NCI-H748 (cell line): Measurements from ENCODE around the gene RAB4A.
"Not testable (repeated sequence)": the region's sequence is repeated elsewhere in the genome, so short reads cannot be mapped to it uniquely, and the experiment has no call there.

Source experiments
- DNase-seq: peaks from one replicate; lab custom pipeline; 2025; ENCODE audit not compliant: unreplicated experiment; lab: John Stamatoyannopoulos, UW

Gene RAB4A

DNA sequence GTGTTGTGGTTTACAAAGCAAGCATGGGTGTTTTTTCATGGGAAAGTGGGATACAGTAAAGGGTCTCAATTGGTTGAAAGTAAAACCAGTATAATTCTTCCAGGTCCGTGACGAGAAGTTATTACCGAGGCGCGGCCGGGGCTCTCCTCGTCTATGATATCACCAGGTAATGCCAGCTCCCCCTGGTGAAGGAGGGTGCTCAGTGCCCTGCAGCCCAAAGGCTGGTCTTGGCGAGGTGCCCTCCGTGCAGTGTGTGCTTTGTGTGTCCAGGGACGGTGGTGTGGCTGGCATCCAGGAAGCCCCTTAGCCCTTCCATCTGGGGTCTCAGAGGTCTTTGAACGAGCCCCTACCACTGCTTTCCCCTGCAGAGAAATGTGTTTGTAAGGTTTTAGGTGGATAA, 24.8 kb downstream of the RAB4A start:
- no peak for DNase-seq

DNA sequence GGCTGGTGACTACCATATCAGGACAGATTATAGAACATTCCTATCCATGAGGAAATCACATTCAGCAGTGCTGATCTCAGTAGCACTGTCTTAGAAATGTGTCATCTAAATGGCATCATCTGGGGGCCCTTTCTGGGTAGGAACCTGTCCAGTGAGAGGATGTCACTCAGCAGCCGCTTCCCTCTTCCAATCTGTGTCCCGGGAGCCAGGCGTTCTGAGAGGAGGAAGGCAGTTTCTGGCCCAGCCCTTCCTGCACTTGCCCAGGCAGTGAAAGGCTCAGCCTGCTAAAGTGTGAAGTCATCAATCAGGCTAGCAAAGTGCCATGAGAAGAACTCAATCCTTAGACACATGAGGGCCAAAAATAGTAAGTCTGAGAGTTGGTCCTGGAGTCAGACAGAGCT, 25.6 kb downstream of the RAB4A start:
- DNase-seq = no peak

DNA sequence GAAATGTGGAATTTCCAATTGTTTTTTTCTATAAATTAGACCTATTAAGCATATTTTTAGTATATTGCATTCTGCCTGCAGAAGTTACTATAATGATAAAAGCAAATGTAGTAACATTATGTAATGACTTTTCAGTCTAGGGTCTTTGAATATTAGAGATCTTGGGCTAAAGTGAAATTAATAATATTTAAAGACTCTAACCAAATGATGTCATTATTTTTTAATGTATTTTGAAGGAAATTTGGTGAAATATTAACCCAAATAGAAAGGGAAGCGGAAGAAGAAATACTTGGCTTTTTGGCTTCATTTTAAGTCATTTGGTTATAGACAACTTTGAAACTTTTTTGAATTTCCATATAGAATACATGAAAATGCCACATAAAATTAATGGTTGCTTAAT, 26.8 kb downstream of the RAB4A start:
- no peak for DNase-seq

DNA sequence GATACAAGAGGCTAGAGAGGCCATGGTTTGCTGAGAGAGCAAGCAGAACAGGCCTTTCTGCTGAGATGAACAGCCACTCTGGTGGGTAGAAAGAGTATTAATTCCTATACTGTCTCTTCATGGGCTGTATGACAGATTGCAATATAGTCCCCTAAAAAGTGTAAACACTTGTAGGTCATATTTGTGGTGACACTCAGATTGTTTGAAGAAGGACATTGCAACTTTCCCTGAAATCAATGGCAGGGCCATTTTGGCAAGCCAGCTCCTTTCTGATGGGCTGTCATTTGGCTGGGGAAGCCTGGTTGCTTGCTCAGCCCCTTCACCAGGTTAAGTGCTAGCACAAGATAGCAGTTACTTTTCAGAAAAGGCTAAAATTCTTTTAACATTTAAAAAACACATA, 27.5 kb downstream of the RAB4A start:
- no peak for DNase-seq

DNA sequence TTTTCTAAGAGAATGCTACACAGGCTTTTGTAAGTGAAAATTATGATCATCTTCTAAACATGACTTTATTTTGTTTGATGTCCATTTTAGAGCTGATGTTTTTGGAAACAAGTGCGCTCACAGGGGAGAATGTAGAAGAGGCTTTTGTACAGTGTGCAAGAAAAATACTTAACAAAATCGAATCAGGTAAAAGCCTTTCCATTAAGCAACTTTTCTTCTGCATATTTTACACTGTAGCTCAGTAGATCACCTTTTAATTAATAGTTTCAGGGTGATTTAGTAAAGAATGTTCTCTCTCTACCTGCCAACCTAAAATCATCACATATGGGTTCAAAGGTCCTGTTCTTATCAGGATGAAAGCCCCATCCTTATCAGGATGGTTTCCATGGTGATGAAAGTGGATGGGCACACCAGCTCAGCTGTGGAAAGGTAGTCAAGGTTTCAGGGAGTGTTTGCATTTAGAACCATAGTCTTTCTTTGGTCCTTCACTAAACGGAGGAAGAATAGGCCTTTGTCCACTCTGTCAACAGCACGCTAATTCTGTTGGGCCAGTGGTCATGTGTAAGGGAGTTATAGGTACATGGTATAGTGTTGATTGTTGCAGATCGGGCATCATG, 28.1 kb downstream of the RAB4A start:
- peak; percentile 21 for DNase-seq

DNA sequence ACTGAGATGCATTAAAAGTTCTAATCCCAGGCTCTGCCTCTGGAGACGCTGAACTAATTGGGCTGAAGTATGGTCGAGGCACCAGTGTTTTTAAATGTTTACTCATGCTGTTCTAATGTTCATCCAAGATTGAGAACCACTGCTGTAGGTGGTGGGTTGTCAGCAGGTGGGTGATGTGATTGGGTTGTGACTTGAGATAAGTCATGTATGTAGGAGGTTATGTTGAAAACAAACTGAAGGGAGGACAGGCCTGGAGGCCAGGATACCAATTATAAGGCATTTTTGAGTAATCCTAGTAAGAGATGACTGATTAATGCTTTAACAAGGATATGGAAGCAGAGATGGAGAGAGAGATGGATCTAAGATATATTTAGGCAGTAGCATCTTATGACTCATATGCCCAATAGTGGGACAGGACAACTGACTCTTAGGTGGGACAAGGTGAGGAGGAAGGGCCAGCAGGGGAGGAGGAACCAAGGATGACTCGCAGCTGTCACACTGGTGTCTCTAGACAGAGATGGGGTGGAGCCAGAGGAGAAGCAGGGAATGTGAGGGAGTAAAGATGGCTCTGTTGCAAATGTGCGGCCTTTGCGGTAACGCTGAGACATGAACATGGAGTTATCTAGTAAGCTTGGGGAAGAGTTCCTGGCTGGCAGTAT, 29.3 kb downstream of the RAB4A start:
- no peak for DNase-seq

- no peak for DNase-seq
Measured at GRCh38 chr1:229302740-229303139, 31.8 kb downstream of the RAB4A start.

- no peak for DNase-seq
Measured at GRCh38 chr1:229303855-229304254, 32.9 kb downstream of the RAB4A start.

DNA sequence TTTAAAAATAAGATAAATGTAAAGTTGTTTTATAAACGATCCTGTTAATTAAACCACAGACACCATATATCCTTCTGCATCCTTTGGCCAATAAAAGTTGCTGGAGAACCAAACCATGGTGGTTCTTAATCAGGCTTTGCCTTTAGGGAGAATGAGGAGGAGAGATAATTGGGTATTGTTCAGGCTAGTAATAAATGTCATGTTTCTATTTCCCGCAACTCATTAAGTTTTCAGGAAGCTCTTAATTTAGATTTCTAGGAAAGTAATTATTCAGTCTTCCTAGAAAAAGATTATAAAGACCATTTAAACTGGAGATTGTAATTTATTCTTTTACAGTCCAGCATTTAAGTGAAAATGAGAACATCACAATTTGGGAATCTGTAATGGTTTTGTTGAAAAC, 34.5 kb downstream of the RAB4A start:
- DNase-seq = no peak

DNA sequence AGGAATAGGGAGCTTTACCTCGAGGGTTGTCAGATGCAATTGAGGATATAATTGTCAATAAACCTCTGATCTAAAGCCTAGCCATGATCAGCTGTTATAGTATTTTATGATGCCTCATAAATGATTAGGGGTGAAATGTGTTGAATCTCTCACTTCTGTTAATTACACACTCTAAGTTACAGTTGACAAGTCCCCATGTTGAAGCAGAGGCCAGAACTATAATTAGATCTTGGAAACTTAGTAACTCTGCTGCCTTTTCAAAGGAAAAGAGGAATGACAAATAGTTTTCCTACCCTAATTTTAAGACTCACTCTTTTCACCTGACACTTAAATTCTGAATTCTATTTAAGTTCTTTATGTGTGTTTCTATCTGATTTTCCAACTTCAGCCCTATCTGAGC, 38.2 kb downstream of the RAB4A start:
- DNase-seq = no peak

- no peak for DNase-seq
Measured at GRCh38 chr1:229309684-229310083, 38.8 kb downstream of the RAB4A start.

GRCh38 chr1:229310833-229311232, 39.9 kb downstream of the RAB4A start:
- DNase-seq = no peak

DNA sequence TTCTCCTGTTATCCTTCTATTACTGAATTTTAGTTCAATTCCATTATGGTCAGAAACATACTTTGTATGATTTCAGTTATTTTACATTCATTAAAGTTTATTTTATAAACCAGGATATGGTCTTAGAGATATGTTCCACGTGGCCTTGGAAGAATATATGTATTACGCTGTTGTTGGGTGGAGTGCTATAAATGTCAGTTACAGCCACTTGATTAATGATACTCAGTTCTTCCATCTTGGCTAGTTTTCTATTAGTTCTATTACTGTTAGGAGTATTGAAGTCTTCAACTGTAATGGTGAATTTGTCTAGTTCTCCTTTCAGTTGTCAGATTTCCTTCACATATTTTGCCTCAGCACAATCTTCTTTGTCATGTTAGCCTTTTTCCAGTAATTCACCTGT, 45.3 kb downstream of the RAB4A start:
- DNase-seq = no peak

DNA sequence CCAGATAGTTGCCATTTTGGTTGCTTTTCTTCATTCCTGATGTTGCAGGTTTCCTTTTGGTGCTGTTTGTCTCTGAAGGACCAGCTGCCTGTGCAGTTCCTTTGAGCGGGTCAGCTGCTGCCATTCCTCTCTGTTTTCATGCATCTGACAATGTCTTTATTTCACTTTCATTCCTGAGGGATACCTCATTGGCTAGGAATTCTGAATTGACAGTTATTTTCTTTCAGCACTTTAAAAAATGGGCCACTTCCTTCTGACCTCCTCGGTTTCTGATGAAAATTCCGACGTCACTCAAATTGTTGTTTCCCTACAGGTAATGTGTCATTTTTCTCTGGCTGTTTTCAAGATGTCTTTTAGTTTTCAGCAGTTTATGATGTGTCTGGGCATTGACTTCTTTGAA, 47.1 kb downstream of the RAB4A start:
- DNase-seq = no peak

DNA sequence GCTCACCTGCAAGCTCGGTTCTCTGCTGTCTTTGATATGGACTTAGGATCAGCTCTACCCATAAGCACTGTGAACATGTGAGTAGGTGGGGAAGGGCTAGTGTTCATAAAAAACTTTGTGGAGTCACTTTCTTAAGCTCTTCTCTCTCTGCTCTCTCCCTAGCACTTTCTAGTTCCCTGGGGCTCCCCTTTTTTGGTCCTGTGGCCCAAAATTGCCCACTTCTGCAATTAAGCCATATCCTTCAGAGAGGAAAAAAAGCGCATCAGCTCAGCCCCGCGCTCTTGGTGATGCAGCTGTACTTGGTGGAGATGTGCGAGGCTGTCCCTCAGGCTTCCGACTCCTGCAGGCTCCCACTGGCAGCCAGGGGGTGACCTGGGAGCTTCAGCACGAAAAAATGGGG, 48.6 kb downstream of the RAB4A start:
- DNase-seq = no peak

DNA sequence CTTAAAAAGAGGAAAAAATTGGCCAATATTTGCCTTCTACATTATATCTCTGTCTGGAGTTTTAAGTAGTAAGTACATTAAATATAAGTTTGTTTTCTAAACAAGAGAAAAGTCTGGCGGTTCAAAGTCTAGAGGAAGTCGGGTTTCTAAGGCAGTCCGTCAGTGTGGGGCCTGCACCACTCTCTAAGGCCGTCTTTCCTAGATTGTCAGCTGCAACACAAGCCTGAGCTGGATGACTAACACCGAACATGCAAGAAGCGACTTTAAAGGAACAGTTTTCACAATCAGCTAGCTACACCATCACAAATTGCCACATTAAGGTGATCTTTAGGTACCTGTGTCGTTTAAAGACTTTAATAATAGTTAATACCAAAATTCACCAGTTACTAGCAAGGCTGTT, 52.3 kb downstream of the RAB4A start:
- DNase-seq = no peak

DNA sequence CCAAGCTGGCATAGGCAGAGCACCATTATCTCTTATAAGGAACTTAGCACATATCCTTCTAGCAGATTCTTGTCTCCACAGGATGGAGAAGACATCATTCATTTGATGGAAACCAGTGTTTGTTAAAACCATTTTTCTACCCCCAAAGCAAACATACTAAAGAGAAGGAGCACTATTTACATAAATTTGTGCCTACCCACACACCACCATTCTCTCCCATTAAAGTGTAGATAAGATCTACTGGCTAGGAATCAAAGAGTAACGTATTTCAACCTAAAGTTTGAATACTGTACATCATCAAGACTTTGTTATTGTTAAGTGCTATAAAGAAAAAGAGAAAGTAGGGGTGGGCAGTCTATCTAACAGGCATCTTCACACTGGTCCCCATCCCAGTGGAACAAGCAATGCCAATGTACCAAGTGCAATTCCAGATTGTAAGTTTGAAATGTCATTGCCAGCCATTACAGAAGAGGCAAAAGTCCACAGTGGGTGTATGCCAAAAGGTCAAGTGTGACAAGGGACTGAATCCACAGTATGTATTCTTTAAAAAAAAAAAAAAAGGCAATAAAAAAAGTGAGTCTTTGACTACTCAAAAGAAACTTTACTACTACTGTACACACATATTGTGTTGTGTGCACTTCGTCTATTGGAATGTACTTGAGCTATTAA, 53.1 kb downstream of the RAB4A start:
- DNase-seq = no peak

DNA sequence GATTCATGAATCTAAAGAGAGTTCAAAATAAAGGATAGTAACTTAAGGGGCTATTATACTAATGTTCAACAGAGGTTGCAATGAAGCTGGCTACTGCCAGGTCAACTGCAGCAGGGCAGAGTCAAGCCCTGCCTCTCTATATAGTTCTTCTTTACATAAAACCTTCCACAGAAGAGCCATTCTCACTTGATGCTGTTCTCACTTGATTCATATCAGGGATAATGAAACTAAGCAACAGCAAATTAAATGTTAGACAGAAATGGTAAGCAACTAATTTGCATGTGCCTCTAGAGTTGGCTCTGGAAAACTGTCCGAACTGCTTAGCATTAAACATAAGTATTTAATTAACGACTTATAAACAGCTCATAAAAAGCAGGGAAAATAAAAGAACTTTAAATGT, 54.5 kb downstream of the RAB4A start:
- no peak for DNase-seq

GRCh38 chr1:229325853-229326487, 55.1 kb downstream of the RAB4A start:
- DNase-seq = no peak

DNA sequence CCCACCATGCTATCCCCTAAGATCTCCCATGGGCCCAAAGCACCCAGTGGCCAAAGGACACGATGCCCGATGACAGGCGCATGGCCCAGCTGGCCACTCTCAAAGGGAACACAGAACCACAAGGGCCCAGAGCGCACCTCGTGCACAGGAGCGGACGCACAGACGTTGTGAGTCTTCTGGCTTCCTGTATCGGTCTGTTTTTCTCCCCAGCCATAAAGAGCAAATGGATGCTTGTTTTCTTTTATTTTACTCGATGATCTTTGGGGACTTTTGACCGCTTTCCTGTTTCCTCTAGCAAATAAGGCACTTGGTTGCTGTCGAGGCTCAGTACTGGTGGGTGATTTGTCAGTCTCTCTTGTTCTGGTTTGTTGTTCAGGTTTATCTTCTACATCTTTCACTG, 55.7 kb downstream of the RAB4A start:
- DNase-seq = no peak

DNA sequence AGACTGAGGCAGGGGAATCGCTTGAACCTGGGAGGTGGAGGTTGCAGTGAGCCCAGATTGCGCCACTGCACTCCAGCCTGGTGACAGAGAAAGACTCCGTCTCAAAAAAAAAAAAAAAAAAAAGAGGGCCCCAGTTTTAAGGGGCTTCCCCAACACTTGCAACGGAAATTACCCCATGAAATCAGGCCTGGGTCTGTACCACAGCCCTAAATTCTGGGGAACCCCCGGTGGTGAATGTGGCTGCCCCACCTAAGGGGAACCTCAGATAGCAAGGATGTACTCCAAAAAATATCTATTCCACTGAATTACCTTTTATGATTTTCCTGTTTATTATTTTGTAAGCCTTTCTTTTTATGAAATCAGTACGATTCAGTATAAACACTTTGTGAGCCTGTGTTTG, 56.9 kb downstream of the RAB4A start:
- DNase-seq = not testable (repeated sequence)
